ENCODE results near the gene WDFY2.

DNA sequence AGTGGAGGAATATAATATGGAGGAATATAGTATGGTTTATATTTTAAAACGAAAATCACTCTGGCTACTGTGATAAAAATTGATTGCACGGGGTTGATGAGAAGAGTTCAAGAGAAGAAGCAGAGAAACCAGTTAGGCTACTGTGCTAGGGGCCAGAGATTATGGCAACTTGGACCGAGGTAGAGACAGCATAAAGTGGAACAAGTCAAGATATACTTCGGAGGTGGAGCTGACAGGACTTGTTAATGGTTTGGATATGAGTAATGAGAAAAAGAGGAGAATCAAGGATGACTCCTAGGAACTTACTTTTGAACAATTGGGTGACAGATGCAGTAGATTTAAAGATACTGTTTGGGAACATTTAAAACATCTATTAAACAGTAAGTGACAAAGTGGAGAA, 6.6 kb upstream of the WDFY2 start:
- TF ChIP-seq, protein P1, sequence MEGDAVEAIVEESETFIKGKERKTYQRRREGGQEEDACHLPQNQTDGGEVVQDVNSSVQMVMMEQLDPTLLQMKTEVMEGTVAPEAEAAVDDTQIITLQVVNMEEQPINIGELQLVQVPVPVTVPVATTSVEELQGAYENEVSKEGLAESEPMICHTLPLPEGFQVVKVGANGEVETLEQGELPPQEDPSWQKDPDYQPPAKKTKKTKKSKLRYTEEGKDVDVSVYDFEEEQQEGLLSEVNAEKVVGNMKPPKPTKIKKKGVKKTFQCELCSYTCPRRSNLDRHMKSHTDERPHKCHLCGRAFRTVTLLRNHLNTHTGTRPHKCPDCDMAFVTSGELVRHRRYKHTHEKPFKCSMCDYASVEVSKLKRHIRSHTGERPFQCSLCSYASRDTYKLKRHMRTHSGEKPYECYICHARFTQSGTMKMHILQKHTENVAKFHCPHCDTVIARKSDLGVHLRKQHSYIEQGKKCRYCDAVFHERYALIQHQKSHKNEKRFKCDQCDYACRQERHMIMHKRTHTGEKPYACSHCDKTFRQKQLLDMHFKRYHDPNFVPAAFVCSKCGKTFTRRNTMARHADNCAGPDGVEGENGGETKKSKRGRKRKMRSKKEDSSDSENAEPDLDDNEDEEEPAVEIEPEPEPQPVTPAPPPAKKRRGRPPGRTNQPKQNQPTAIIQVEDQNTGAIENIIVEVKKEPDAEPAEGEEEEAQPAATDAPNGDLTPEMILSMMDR (IDR thresholded peaks at IDR 0.05; ENCODE audit: insufficient read depth, low read length, poor library complexity, severe bottlenecking) = no peak
- TF ChIP-seq EZH2phosphoT487 (conservative IDR thresholded peaks at IDR 0.05; ENCODE audit: low read length) = no peak
